Spleen (tissue), 11 donors: ENCODE results near the gene SOX15. TPM values are rescaled to one million over a fixed set of nuclear protein-coding genes. Genes with fewer than 3 reads are reported as not detected.
"Not testable (repeated sequence)": the region's sequence is repeated elsewhere in the genome, so short reads cannot be mapped to it uniquely, and the experiment has no call there.

Experiments used
- DNase-seq: peaks from one replicate; pipeline ENCODE4 v3.0.0-alpha.2; 2020
- H3K27ac ChIP-seq, 8 donors: fragments of 200-600 bp; sonication (generic) in 7 of 8; 1 replicate in 4 of 8; 2 replicates in 4 of 8; pipeline versions ENCODE4 v1.5.0 to v1.8.0; 2016 to 2021; ENCODE audit warnings: inconsistent platforms in 4 of 8, mild to moderate bottlenecking in 4 of 8, moderate library complexity in 1 of 8
- H3K27me3 ChIP-seq, 7 donors: fragments of 200-600 bp; sonication (generic) in 6 of 7; replicated peaks in 1 of 7; 1 replicate in 4 of 7; 2 replicates in 3 of 7; pipeline versions ENCODE4 v1.5.0 to v1.8.0; 2016 to 2021; ENCODE audit warnings: inconsistent platforms in 3 of 7, mild to moderate bottlenecking in 1 of 7
- H3K36me3 ChIP-seq, 6 donors: fragments of 200-600 bp; sonication (generic) in 5 of 6; 1 replicate in 4 of 6; 2 replicates in 2 of 6; pipeline versions ENCODE4 v1.5.0 to v1.8.0; 2016 to 2021; ENCODE audit warnings: inconsistent platforms in 2 of 6
- H3K4me1 ChIP-seq, 6 donors: fragments of 200-600 bp; sonication (generic) in 5 of 6; 1 replicate in 3 of 6; 2 replicates in 3 of 6; pipeline versions ENCODE4 v1.5.0 to v1.8.0; 2016 to 2021; ENCODE audit warnings: inconsistent platforms in 3 of 6
- H3K4me3 ChIP-seq, 8 donors: fragments of 200-600 bp; sonication (generic) in 7 of 8; 1 replicate in 4 of 8; 2 replicates in 4 of 8; pipeline versions ENCODE4 v1.5.0 to v1.8.0; 2016 to 2021; ENCODE audit warnings: inconsistent platforms in 4 of 8, mild to moderate bottlenecking in 4 of 8, moderate library complexity in 2 of 8
- H3K9me3 ChIP-seq, 8 donors: fragments of 200-600 bp; sonication (generic) in 7 of 8; 1 replicate in 4 of 8; 2 replicates in 4 of 8; pipeline versions ENCODE4 v1.5.0 to v1.8.0; 2016 to 2021; ENCODE audit warnings: inconsistent platforms in 4 of 8
- CTCF ChIP-seq, 11 experiments: fragments of 200-600 bp in 7 of 11; fragments of 450-650 bp in 4 of 11; sonication (generic) in 4 of 11; IDR thresholded peaks in 8 of 11; conservative IDR thresholded peaks in 3 of 11; 1 replicate in 7 of 11; 2 replicates in 4 of 11; pipeline versions ENCODE4 v1.4.0 to v1.8.0; 2016 to 2021; ENCODE audit warnings: antibody characterized with exemption in 11 of 11, inconsistent platforms in 4 of 11, mild to moderate bottlenecking in 1 of 11
- POLR2A ChIP-seq, 3 donors: fragments of 450-650 bp; IDR thresholded peaks; one replicate each; pipeline ENCODE4 v1.5.1; 2017; ENCODE audit warnings: antibody characterized with exemption in 3 of 3, mild to moderate bottlenecking in 1 of 3
- POLR2AphosphoS5 ChIP-seq, 3 donors: sonication (generic); formaldehyde crosslinking; IDR thresholded peaks; one replicate each; pipeline ENCODE4 v1.5.1; 2017; ENCODE audit warnings: antibody characterized with exemption in 3 of 3
- WGBS, 5 donors: extraction: QIAGEN DNeasy Blood & Tissue Kit in 3 of 5; methylation state at CpG; one replicate each; pipeline versions ENCODE4 v1.1.5 to v1.1.7; 2013 to 2018; 5-methylcytosine and 5-hydroxymethylcytosine counted together
- intact Hi-C: fragments of 100-400 bp; cut with DNase I; formaldehyde crosslinking; loops from one replicate; pipeline ENCODE4 v1.15.0; 2023; ENCODE audit warnings: low total_unique reads
- polyA plus RNA-seq, 3 donors: library from polyadenylated mRNA; stranded (reverse); fragments of 200-250 nt; gene quantifications; one replicate each; pipeline ENCODE4 v1.2.1, GENCODE V29; 2013
- total RNA-seq, 7 donors: library from RNA; depleted of rRNA in 3 of 7; stranded (reverse); fragments of >200 nt in 3 of 7; fragmentation: NEBNext Ultra II Directional in 4 of 7; extraction: Animal tissue kit (Norgen Biotek cat#: 25700) in 4 of 7; gene quantifications; one replicate each; pipeline versions ENCODE4 v1.1.0 to v1.2.1, GENCODE V29; 2016 to 2021
- donor health status: healthy with polysubstance abuse.
- donor health status: DM: no; HTN: no; CAD: no; lungs with moderate emphysema.
- donor health status: DM: no; HTN: no; CAD: no.
- donor health status: Bipolar disorder and iron deficiency.
- donor health status: healthy.
- donor health status: DM: no; HTN: no; CAD: no.
- donor health status: DM: yes; HTN: yes; CAD: no.

The SOX15 gene
- total and polyA plus RNA-seq, 10 donors: 0.20 to 1.7 (median 0.43) TPM; not detected in 4

GRCh38 chr17:7611635-7612293 is 21.9 kb upstream of the SOX15 start:
- no peak overlapping the region for H3K27ac ChIP-seq
- H3K36me3 ChIP-seq: peaks cover 0 to 34% (median 3%) of the 10 kb centered on the region in 6 donors
- H3K27me3 ChIP-seq: no peaks in the 10 kb centered on the region
- intact Hi-C loops: no loop called here
- no peak overlapping the region for H3K4me3 ChIP-seq
- DNase-seq: no peak
- whole genome bisulfite sequencing, 5 donors: 69 to 76% (median 72%) methylated on average over 3 of the region's 3 CpGs
- no peaks in the 10 kb centered on the region for H3K9me3 ChIP-seq
- TF ChIP-seq POLR2A (IDR thresholded peaks at IDR 0.05) (no peak), CTCF (IDR thresholded peaks at IDR 0.05 in 8 of 11, conservative IDR thresholded peaks at IDR 0.05 in 3 of 11) (no peak), POLR2AphosphoS5 (IDR thresholded peaks at IDR 0.05) (no peak)
- H3K4me1 ChIP-seq: peaks cover 21 to 66% (median 37%) of the 10 kb centered on the region in 6 donors

DNA sequence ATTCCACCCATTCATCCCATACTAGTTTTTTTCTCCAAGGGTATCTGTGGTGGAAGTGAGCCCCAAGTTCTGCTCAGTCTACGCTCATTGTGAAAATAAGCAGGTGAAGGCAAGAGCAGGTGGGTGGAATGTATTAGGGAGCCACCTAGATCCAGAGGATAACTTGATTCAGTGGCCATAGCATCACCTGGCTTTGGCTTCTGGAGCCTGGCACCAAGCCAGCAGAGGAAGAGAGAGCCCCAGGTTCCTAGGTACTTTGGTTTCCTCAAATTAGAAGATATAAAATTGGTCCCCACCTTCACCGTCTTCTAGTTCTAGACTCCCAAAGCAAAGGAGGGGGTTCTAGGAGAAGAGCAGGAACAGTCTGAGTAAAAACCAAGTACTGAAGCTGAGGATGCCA is 20.7 kb upstream of the SOX15 start:
- H3K36me3 ChIP-seq: peaks cover 0 to 45% (median 10%) of the 10 kb centered on the region in 6 donors
- no peak overlapping the region for H3K4me3 ChIP-seq
- TF ChIP-seq POLR2AphosphoS5 (IDR thresholded peaks at IDR 0.05): no peak
- TF ChIP-seq POLR2A (IDR thresholded peaks at IDR 0.05): no peak
- no peak for TF ChIP-seq CTCF (IDR thresholded peaks at IDR 0.05 in 8 of 11, conservative IDR thresholded peaks at IDR 0.05 in 3 of 11)
- H3K27ac ChIP-seq: no peak overlapping the region
- intact Hi-C loops: no loop called here
- WGBS, 5 donors: 90 to 100% (median 95%) methylated on average over 2 of the region's 2 CpGs
- peaks cover 21 to 63% (median 37%) of the 10 kb centered on the region in 6 donors for H3K4me1 ChIP-seq
- DNase-seq: no peak
- no peaks in the 10 kb centered on the region for H3K27me3 ChIP-seq
- H3K9me3 ChIP-seq: no peaks in the 10 kb centered on the region

GRCh38 chr17:7606280-7606679 is 16.4 kb upstream of the SOX15 start:
- no peak overlapping the region for H3K4me3 ChIP-seq
- H3K27me3 ChIP-seq: no peaks in the 10 kb centered on the region
- intact Hi-C loops: no loop called here
- H3K4me1 ChIP-seq: peaks cover 0 to 28% (median 8%) of the 10 kb centered on the region in 6 donors
- H3K27ac ChIP-seq: no peak overlapping the region
- no peak for DNase-seq
- H3K36me3 ChIP-seq: peaks cover 4 to 83% (median 51%) of the 10 kb centered on the region in 6 donors
- H3K9me3 ChIP-seq: no peaks in the 10 kb centered on the region
- TF ChIP-seq CTCF (IDR thresholded peaks at IDR 0.05 in 8 of 11, conservative IDR thresholded peaks at IDR 0.05 in 3 of 11) (no peak), POLR2A (IDR thresholded peaks at IDR 0.05) (no peak), POLR2AphosphoS5 (IDR thresholded peaks at IDR 0.05) (no peak)
- WGBS, 5 donors: 97 to 99% (median 97%) methylated on average over 4 of the region's 4 CpGs

GRCh38 chr17:7597561-7597960 is 7.7 kb upstream of the SOX15 start:
- H3K27ac ChIP-seq, H3K27me3 ChIP-seq, H3K4me1 ChIP-seq, H3K9me3 ChIP-seq, intact Hi-C loops, DNase-seq, H3K4me3 ChIP-seq: not testable (repeated sequence)
- H3K36me3 ChIP-seq: peaks cover 9 to 98% (median 96%) of the 10 kb centered on the region in 6 donors
- whole genome bisulfite sequencing, 5 donors: 76 to 83% (median 80%) methylated on average over 5 of the region's 5 CpGs
